ENCODE data around the gene UPF2. TPM values are rescaled to one million over a fixed set of nuclear protein-coding genes. Genes with fewer than 3 reads are reported as not detected.

Gene UPF2
- total RNA-seq, result 10 to 100 TPM; 36.9 to 43.7 TPM
- polyA plus RNA-seq (ENCODE audit: insufficient read depth, low read depth, low replicate concordance), result 15.7 TPM
- long read RNA-seq, donor 1, partial matches to known transcripts, result 65 of 65 reads
- long read RNA-seq, donor 1, other reads (novel, unspliced or antisense), result 0 of 65 reads
- long read RNA-seq, donor 2, partial matches to known transcripts, result 25 of 25 reads
- long read RNA-seq, donor 2, other reads (novel, unspliced or antisense), result 0 of 25 reads

DNA sequence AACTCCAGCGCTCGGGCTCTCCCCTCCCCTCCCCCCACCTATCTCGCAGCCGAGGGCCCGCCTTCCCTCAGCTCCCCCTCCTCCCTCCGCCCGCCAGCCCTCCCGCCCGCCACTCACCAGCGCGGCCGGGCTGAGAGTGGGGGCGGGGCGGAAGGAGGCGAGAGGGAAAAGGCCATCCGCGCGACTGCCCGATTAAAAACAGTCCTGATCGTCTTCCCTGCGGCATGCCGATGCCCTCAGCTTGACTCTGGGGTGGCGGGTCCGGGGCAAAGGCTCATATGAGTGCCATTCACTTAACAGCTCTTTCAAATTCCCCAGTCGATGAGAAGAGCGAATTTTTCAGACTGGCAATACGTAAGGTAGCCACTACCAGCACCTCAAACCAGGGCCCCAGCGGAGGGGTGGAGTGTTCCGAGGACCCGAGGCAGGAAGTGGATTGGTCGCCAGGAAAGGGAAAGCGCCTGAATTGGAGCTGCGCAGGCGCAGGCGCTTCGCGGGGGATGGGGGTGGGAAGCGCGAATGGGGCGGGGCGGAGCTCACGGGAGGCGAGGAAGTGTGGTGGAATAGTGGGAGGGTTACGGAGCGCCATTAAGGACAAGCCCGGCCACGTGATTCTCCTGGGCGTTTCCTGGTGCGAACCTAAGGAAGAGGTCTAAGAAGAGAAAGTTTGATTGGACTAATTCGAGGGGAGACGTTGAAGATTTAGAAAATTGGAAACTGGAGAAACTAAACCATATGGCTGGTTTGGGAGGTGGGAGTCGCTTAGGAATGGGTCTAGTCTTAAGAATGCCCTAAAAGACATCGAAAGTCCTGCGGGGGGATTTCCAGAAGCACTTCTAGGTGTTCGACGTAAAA lies at the start of gene UPF2:
Gene UPF2 (minus strand): TSS at position 13 of the 855 bp plus-strand sequence. CDS start 7,386 bp downstream, outside the sequence.
- H3K27me3 ChIP-seq, result no peaks in the 10 kb centered on the region
- peak within 1 kb of the TSS; percentile 96 to 99 for H3K4me3 ChIP-seq
- TF ChIP-seq CTCF (IDR thresholded peaks at IDR 0.05), result no peak
- TF ChIP-seq POLR2A (IDR thresholded peaks at IDR 0.05), result no peak
- peaks cover 5% of the 10 kb centered on the region for H3K4me1 ChIP-seq
- WGBS, 2 donors, result 2 to 4% methylated on average over 29 to 55 of the region's 56 CpGs
- H3K36me3 ChIP-seq (ENCODE audit: low read depth, missing control alignments), result no peaks in the 10 kb centered on the region
- DNase-seq, result peak; percentile 97
- intact Hi-C loops (cut with DNase I; ENCODE audit: low total_unique reads), result no loop called here
- peak within 1 kb of the TSS; percentile 98 to 99 for H3K27ac ChIP-seq
- no peaks in the 10 kb centered on the region for H3K9me3 ChIP-seq

DNA sequence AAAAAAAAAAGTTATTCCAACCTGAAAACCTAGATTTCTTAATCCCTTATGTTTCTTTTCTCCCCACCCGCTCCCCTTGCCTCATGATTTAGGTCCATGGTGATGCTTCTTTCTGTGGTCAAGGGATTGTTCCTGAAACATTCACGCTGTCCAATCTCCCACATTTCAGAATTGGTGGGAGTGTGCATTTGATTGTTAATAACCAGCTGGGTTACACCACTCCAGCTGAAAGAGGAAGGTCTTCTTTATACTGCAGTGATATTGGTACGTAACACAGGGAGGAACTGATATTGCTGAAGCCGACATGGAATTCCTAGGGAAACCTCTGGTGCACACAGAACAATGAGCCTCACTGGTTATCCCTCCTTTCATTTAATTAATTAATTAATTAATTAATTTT lies 48.8 kb upstream of the UPF2 start:
- no peak for TF ChIP-seq CTCF (IDR thresholded peaks at IDR 0.05)
- no peak for TF ChIP-seq POLR2A (IDR thresholded peaks at IDR 0.05)
- no peaks in the 10 kb centered on the region for H3K27me3 ChIP-seq
- H3K36me3 ChIP-seq (ENCODE audit: low read depth, missing control alignments), result no peaks in the 10 kb centered on the region

GRCh38 chr10:12088919-12089318 lies 46.3 kb upstream of the UPF2 start:
- H3K27me3 ChIP-seq, result no peaks in the 10 kb centered on the region
- intact Hi-C loops (cut with DNase I; ENCODE audit: low total_unique reads), result no loop called here
- WGBS, 2 donors, result 96 to 97% methylated on average over 14 of the region's 14 CpGs

More for the DNA sequence above, 48.8 kb upstream of the UPF2 start:
- Histone ChIP-seq H3K4me3 (no peak overlapping the region), H3K9me3 (no peaks in the 10 kb centered on the region), H3K27ac (no peak overlapping the region), H3K4me1 (no peaks in the 10 kb centered on the region)
- WGBS, 2 donors, result 91 to 97% methylated on average over 4 of the region's 4 CpGs
- intact Hi-C loops (cut with DNase I; ENCODE audit: low total_unique reads), result no loop called here
- no peak for DNase-seq

DNA sequence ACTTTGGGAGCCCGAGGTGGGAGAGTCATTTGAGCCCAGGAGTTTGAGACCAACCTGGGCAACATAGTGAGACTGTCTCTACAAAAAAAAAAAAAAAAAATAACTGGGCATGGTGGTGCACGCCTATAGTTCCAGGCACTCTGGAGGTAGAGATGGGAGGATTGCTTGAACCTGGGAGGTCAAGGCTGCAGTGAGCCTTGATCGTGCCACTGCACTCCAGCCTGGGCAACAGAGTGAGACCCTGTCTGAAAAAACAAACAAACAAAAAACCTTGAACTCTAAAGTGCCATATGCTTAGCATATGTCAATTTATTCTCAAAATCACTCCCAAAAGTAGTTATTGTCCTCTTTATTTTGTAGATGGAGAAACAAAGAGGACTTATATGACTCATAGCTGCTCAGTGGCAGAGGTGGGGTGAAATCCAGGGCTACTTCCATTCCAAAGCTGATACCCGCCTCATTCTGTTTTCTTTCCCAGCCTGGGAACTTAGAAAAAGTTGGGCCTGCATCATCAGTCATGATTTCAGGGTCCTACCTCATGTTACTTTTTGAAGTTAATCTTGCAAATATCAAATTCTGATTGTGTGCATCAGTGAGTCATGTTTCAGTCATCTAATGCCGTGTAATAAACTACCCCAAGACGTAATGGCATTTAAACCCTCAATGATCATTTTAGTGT lies 39.4 kb upstream of the UPF2 start:
- Histone ChIP-seq H3K9me3 (no peaks in the 10 kb centered on the region), H3K27ac (no peak overlapping the region), H3K27me3 (no peaks in the 10 kb centered on the region), H3K36me3 (ENCODE audit: low read depth, missing control alignments) (no peaks in the 10 kb centered on the region), H3K4me3 (no peak overlapping the region), H3K4me1 (no peaks in the 10 kb centered on the region)
- DNase-seq, result no peak
- intact Hi-C loops (cut with DNase I; ENCODE audit: low total_unique reads), result no loop called here
- 79 to 86% methylated on average over 6 of the region's 6 CpGs for WGBS, 2 donors
- no peak for TF ChIP-seq CTCF (IDR thresholded peaks at IDR 0.05)
- TF ChIP-seq POLR2A (IDR thresholded peaks at IDR 0.05), result no peak

More at GRCh38 chr10:12088919-12089318, 46.3 kb upstream of the UPF2 start:
- TF ChIP-seq POLR2A (IDR thresholded peaks at IDR 0.05) (no peak), CTCF (IDR thresholded peaks at IDR 0.05) (no peak)
- Histone ChIP-seq H3K9me3 (no peaks in the 10 kb centered on the region), H3K27ac (no peak overlapping the region), H3K36me3 (ENCODE audit: low read depth, missing control alignments) (no peaks in the 10 kb centered on the region), H3K4me3 (no peak overlapping the region), H3K4me1 (no peaks in the 10 kb centered on the region)
- no peak for DNase-seq
